Right kidney (tissue), 1 donor: Measurements from ENCODE around the gene FRYL.
A peak's percentile ranks its signal among the peaks of the same experiment; 100 is the strongest.
"Not testable (repeated sequence)": the region's sequence is repeated elsewhere in the genome, so short reads cannot be mapped to it uniquely, and the experiment has no call there.

ENCODE experiments used
- DNase-seq: peaks from one replicate; pipeline ENCODE4 v3.0.0-alpha.2; 2016

Gene FRYL

GRCh38 chr4:48484494-48485168, 295.4 kb downstream of the FRYL start:
- DNase-seq: peak; percentile 42

- peak; percentile 61 for DNase-seq
Measured at GRCh38 chr4:48483777-48484493, 296.1 kb downstream of the FRYL start.

DNA sequence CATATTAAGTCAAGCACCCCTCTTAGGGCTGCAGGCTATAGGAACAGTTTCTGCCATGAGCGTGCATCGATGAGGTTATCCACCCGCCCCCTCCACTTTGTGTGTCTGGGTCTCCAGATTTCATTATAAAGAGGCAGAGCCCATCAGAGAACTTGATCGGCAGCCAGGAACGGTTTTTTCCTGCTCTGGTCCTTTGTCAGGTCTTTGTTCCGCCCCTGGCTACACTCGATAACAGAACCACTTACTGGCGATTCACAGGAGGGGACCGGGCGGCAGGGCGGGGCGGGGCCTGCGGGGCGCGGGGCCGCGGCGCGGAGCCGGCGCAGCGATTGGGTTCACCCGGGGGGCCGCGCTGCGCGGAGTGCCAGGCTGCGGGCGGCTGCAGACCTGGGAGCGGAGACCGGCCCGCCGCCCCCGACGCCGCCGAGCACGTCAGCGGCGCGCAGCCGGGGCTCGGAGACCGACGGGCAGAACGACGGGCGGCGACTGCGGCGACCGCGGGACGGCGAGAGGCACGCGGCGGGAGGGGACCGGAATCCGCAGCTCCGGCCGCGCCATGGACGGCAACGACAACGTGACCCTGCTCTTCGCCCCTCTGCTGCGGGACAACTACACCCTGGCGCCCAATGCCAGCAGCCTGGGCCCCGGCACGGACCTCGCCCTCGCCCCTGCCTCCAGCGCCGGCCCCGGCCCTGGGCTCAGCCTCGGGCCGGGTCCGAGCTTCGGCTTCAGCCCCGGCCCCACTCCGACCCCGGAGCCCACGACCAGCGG, 296.9 kb downstream of the FRYL start, which contains the start of gene SLC10A4:
TSS of gene SLC10A4 (plus strand) at position 338 of the 771 bp plus-strand sequence. CDS start at position 557, 219 bp downstream.
- peak; percentile 59 for DNase-seq

DNA sequence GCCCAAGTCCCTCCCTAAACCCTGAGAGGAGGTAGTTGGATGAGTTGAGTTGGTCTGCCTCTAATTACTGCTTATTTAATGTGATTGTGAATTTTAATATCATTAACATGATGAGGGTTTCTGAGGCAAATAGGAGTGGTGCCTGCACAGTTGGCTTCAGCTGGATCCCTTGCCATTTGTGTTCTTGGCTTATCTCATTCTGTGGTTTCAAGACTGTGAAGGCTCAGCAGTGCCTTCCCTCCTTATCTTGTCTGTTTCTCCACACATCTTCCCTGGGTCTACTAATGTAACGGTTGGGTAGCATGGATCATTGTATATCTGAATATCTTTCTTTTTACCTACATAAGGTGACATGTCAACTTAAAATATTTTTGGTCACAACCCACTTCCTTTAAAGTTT, 298.5 kb downstream of the FRYL start:
- no peak for DNase-seq

DNA sequence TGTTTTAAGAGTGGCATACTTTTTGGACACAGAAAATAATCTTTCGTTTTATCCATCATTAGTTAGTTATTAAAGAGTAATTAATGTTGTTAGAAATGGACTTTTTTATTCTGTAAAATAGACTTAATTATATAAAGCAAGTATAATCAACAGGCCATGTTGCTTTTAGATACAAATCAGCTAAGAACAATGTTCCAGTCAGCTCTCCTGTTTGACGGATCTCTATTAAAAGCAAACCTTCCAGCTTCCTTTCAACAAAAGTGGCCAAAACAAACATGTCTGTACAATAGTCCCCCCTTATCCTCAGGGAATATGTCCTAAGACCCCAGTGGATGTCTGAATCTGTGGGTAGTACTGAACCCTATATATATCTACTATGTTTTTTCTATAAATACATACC, 301.8 kb downstream of the FRYL start:
- DNase-seq: no peak

DNA sequence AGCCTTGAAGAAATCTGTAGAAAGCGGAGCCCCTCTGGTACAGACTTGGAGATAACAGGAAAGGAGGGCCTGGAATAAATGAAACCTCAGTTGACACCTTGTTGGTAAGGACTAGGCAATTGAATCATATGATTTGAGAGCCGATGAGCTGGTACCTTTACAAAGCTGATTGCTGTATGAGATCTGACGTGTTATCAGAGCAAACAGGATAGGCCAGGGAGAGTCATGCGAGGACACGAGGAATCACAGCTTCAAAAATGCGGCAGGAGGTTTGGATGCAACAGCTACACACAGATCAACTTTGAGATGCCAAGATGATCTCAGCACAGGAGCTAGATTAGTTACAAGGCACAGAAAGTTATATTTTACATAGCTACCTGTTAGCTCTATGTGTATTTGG, 304.3 kb downstream of the FRYL start:
- DNase-seq: no peak

GRCh38 chr4:48472794-48473193, 307.3 kb downstream of the FRYL start:
- DNase-seq: no peak

DNA sequence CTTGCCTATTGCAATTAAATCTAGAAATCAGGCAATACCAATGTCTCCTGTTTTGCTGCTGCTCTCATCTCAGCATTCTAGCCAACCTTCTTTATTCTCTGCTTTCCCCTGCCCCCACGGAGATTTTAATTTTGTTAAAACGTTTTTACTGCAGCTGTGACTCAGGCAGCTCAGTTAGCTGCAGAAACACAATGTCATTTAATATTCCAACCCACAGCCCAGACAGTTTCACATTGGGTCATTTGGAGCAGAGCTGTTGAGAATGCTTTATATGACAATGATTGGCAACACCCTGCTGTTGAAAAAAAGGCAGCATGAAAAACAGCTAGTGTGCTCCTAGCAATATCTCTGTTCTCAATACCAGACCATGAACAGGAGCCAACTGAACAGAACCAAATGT, 309.5 kb downstream of the FRYL start:
- no peak for DNase-seq

GRCh38 chr4:48470137-48470536, 309.9 kb downstream of the FRYL start:
- DNase-seq: no peak

GRCh38 chr4:48467891-48468290, 312.2 kb downstream of the FRYL start:
- DNase-seq: no peak

- no peak for DNase-seq
Measured at GRCh38 chr4:48467442-48467841, 312.6 kb downstream of the FRYL start.

GRCh38 chr4:48462363-48462762, 317.7 kb downstream of the FRYL start:
- DNase-seq: no peak

GRCh38 chr4:48461000-48461399, 319.1 kb downstream of the FRYL start:
- DNase-seq: no peak

- no peak for DNase-seq
Measured at GRCh38 chr4:48454591-48454990, 325.5 kb downstream of the FRYL start.

- not testable (repeated sequence) for DNase-seq
Measured at GRCh38 chr4:48451656-48452055, 328.4 kb downstream of the FRYL start.

DNA sequence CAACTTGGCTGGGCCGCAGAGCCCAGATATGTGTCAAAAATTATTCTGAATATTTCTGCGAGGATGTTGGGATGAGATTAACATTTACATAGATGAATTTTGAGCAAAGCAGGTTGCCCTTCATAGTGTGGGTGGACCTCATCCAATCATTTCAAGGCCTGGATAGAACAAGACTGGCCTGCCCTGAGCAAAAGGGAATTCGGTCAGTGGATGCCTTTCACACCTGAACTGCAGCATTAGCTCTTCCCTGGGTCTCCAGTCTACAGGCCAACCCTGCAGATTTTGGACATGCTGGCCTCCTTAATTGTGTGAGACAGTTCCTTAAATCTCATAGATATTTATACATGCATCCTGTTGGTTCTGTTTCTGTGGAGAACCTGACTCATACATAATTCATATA, 329.3 kb downstream of the FRYL start:
- DNase-seq: no peak

GRCh38 chr4:48449151-48449550, 330.9 kb downstream of the FRYL start:
- DNase-seq: no peak
